H1 (cell line): Measurements from ENCODE around the gene DDX31. TPM values are rescaled to one million over a fixed set of nuclear protein-coding genes. Genes with fewer than 3 reads are reported as not detected.

Source experiments
- CTCF ChIA-PET: fragments of 300-600 bp; sonication (Branson Sonifier 250); formaldehyde crosslinking; loops from one replicate; lab custom pipeline; 2021; ENCODE audit not compliant: partially characterized antibody; lab: Charles Lee
- POLR2A ChIA-PET: fragments of 300-600 bp; sonication (Branson Sonifier 250); formaldehyde crosslinking; loops from one replicate; lab custom pipeline; 2021; ENCODE audit warnings: inconsistent platforms; ENCODE audit not compliant: partially characterized antibody; lab: Charles Lee
- DNase-seq, 2 experiments: peaks; one replicate each; pipeline versions ENCODE4 v3.0.0 to v3.0.0-alpha.2; 2010 to 2022; ENCODE audit warnings: low spot score in 2 of 2, low read depth in 1 of 2, mixed read lengths in 1 of 2
- FAIRE-seq: peaks from 2 replicates; lab custom pipeline; 2011; peaks lifted over from hg19 to GRCh38; lab: Jason Lieb, UNC
- H2AFZ ChIP-seq: 2 replicates; pipeline ENCODE4 v1.8.1; 2012; ENCODE audit warnings: low read length, inconsistent platforms
- H2AK5ac ChIP-seq: 2 replicates; pipeline ENCODE4 v1.6.1; 2013; ENCODE audit warnings: low read depth, low read length
- H2BK120ac ChIP-seq: replicated peaks from 2 replicates; pipeline ENCODE3; 2013; ENCODE audit warnings: low read depth, low read length, inconsistent platforms
- H2BK12ac ChIP-seq: 2 replicates; pipeline ENCODE4 v1.6.1; 2013; ENCODE audit warnings: low read depth, low read length
- H2BK15ac ChIP-seq: 2 replicates; pipeline ENCODE4 v1.6.1; 2013; ENCODE audit warnings: low read length
- H2BK20ac ChIP-seq: 2 replicates; pipeline ENCODE4 v1.6.1; 2013; ENCODE audit warnings: low read length
- H2BK5ac ChIP-seq: 2 replicates; pipeline ENCODE4 v1.6.1; 2013; ENCODE audit warnings: low read depth, low read length
- H3K14ac ChIP-seq: 2 replicates; pipeline ENCODE4 v1.6.1; 2013; ENCODE audit warnings: inconsistent platforms; ENCODE audit not compliant: insufficient read length
- H3K18ac ChIP-seq: 2 replicates; pipeline ENCODE4 v1.6.1; 2013; ENCODE audit warnings: low read length; ENCODE audit errors: extremely low read depth
- H3K23ac ChIP-seq: 2 replicates; pipeline ENCODE4 v1.6.1; 2013; ENCODE audit warnings: inconsistent platforms; ENCODE audit not compliant: insufficient read length
- H3K23me2 ChIP-seq: 2 replicates; pipeline ENCODE4 v1.6.1; 2013; ENCODE audit warnings: low read depth, low read length
- H3K27ac ChIP-seq: 2 replicates; pipeline ENCODE4 v1.6.1; 2011; ENCODE audit warnings: low read depth, low read length, inconsistent platforms
- H3K27me3 ChIP-seq, 4 experiments: replicated peaks in 1 of 4; 1 replicate in 1 of 4; 2 replicates in 3 of 4; pipeline versions ENCODE4 v1.6.1 to v1.8.1; 2011 to 2013; ENCODE audit warnings: low read length in 3 of 4, mild to moderate bottlenecking in 3 of 4, inconsistent platforms in 2 of 4, mixed read lengths in 2 of 4, moderate library complexity in 1 of 4; ENCODE audit not compliant: control insufficient read depth in 3 of 4, insufficient read depth in 3 of 4; ENCODE audit errors: extremely low read depth in 1 of 4
- H3K36me3 ChIP-seq, 4 experiments: 2 replicates each; pipeline versions ENCODE4 v1.6.1 to v1.8.1; 2011 to 2013; ENCODE audit warnings: mild to moderate bottlenecking in 4 of 4, low read length in 3 of 4, moderate library complexity in 2 of 4, control low read depth in 1 of 4, inconsistent platforms in 1 of 4; ENCODE audit not compliant: insufficient read depth in 4 of 4, control insufficient read depth in 2 of 4
- H3K4ac ChIP-seq: replicated peaks from 2 replicates; pipeline ENCODE3; 2013; ENCODE audit warnings: low read length, low read depth, mixed read lengths, inconsistent platforms; ENCODE audit not compliant: insufficient read length
- H3K4me1 ChIP-seq, 4 experiments: replicated peaks in 1 of 4; 1 replicate in 1 of 4; 2 replicates in 3 of 4; pipeline versions ENCODE4 v1.6.1 to v1.8.1; 2011 to 2013; ENCODE audit warnings: low read length in 3 of 4, inconsistent platforms in 2 of 4, mixed read lengths in 1 of 4; ENCODE audit not compliant: insufficient read depth in 4 of 4, control insufficient read depth in 3 of 4
- H3K4me2 ChIP-seq, 2 experiments: 2 replicates each; pipeline versions ENCODE4 v1.6.1 to v1.8.1; 2011 to 2013; ENCODE audit warnings: low read depth in 2 of 2, low read length in 2 of 2, control low read depth in 1 of 2, inconsistent platforms in 1 of 2, mild to moderate bottlenecking in 1 of 2; ENCODE audit not compliant: insufficient read depth in 1 of 2
- H3K4me3 ChIP-seq, 4 experiments: fragments of 200-600, 300-600 bp in 1 of 4; sonication (generic), shearing (Covaris generic), sonication (Bioruptor Twin) in 1 of 4; 2 replicates each; pipeline versions ENCODE4 v1.5.1 to v1.8.1; 2011 to 2016; ENCODE audit warnings: low read length in 4 of 4, low read depth in 3 of 4, control low read depth in 2 of 4, inconsistent platforms in 2 of 4, mild to moderate bottlenecking in 2 of 4, mixed read lengths in 1 of 4, moderate library complexity in 1 of 4; ENCODE audit not compliant: insufficient read depth in 2 of 4; ENCODE audit errors: extremely low read depth in 1 of 4
- H3K56ac ChIP-seq: replicated peaks from 2 replicates; pipeline ENCODE3; 2013; ENCODE audit warnings: low read depth, mild to moderate bottlenecking, mixed read lengths, low read length, inconsistent platforms; ENCODE audit not compliant: insufficient read length
- H3K79me1 ChIP-seq: 2 replicates; pipeline ENCODE4 v1.6.1; 2013; ENCODE audit warnings: low read depth, low read length, control low read depth
- H3K79me2 ChIP-seq, 2 experiments: 2 replicates each; pipeline versions ENCODE4 v1.6.1 to v1.8.1; 2012 to 2013; ENCODE audit warnings: low read length in 2 of 2, mild to moderate bottlenecking in 2 of 2, inconsistent platforms in 1 of 2; ENCODE audit not compliant: insufficient read depth in 2 of 2, control insufficient read depth in 1 of 2
- H3K9ac ChIP-seq, 4 experiments: replicated peaks in 1 of 4; 1 replicate in 1 of 4; 2 replicates in 3 of 4; pipeline versions ENCODE4 v1.6.1 to v1.8.1; 2011 to 2013; ENCODE audit warnings: low read depth in 3 of 4, low read length in 3 of 4, control low read depth in 2 of 4, mild to moderate bottlenecking in 2 of 4, moderate library complexity in 2 of 4, inconsistent platforms in 1 of 4; ENCODE audit errors: extremely low read depth in 1 of 4
- H3K9me3 ChIP-seq, 2 experiments: 2 replicates each; pipeline versions ENCODE4 v1.6.1 to v1.8.1; 2012 to 2013; ENCODE audit warnings: mild to moderate bottlenecking in 2 of 2, moderate library complexity in 2 of 2, control low read depth in 1 of 2, inconsistent platforms in 1 of 2, low read depth in 1 of 2, low read length in 1 of 2, mixed read lengths in 1 of 2; ENCODE audit not compliant: insufficient read depth in 2 of 2
- H4K20me1 ChIP-seq, 2 experiments: replicated peaks in 1 of 2; 2 replicates each; pipeline versions ENCODE3 to v1.8.1; 2011 to 2013; ENCODE audit warnings: inconsistent platforms in 2 of 2, low read length in 2 of 2, mild to moderate bottlenecking in 1 of 2; ENCODE audit not compliant: insufficient read depth in 2 of 2, control insufficient read depth in 1 of 2
- H4K5ac ChIP-seq: 2 replicates; pipeline ENCODE4 v1.6.1; 2013; ENCODE audit warnings: low read length, low read depth, mixed read lengths, inconsistent platforms; ENCODE audit not compliant: insufficient read length
- H4K8ac ChIP-seq: 2 replicates; pipeline ENCODE4 v1.8.0; 2013; ENCODE audit warnings: mild to moderate bottlenecking, moderate library complexity, low read length, inconsistent platforms; ENCODE audit not compliant: insufficient read depth; ENCODE audit errors: extremely low read depth
- H4K91ac ChIP-seq: replicated peaks from 2 replicates; pipeline ENCODE3; 2013; ENCODE audit warnings: low read length, mixed read lengths, inconsistent platforms; ENCODE audit not compliant: insufficient read length
- CREB1 ChIP-seq: IDR thresholded peaks from 2 replicates; pipeline ENCODE4 v1.6.1; 2012; ENCODE audit warnings: inconsistent platforms
- CTBP2 ChIP-seq: IDR thresholded peaks from 2 replicates; pipeline ENCODE4 v1.7.0; 2011; ENCODE audit warnings: borderline replicate concordance, mild to moderate bottlenecking, moderate library complexity, mixed read lengths, low read length; ENCODE audit not compliant: insufficient read depth, insufficient read length
- CTCF ChIP-seq, 3 experiments: IDR thresholded peaks; 1 replicate in 2 of 3; 2 replicates in 1 of 3; pipeline versions ENCODE4 v1.5.1 to v1.6.1; 2011; ENCODE audit warnings: low read length in 3 of 3, mild to moderate bottlenecking in 3 of 3, inconsistent platforms in 2 of 3, low read depth in 1 of 3, moderate library complexity in 1 of 3; ENCODE audit not compliant: insufficient read depth in 1 of 3; ENCODE audit errors: control extremely low read depth in 1 of 3
- GABPA ChIP-seq: IDR thresholded peaks from 2 replicates; pipeline ENCODE4 v1.6.1; 2011; ENCODE audit warnings: mild to moderate bottlenecking, low read length, moderate library complexity, borderline replicate concordance; ENCODE audit not compliant: insufficient read depth
- NRF1 ChIP-seq: IDR thresholded peaks from 2 replicates; pipeline ENCODE4 v1.6.1; 2011; ENCODE audit warnings: mild to moderate bottlenecking, low read depth, low read length, improper control_type of control experiment
- RNF2 ChIP-seq: fragments of 200-900, 300-1000 bp; sonication (generic); IDR thresholded peaks from 2 replicates; pipeline ENCODE4 v1.7.1; 2016; ENCODE audit warnings: borderline replicate concordance, low read depth, mild to moderate bottlenecking, antibody characterized with exemption, low read length; ENCODE audit not compliant: poor library complexity, severe bottlenecking; ENCODE audit errors: missing control alignments
- SP4 ChIP-seq: IDR thresholded peaks from 2 replicates; pipeline ENCODE4 v1.6.1; 2012; ENCODE audit warnings: low read length, inconsistent platforms
- USF2 ChIP-seq: IDR thresholded peaks from 2 replicates; pipeline ENCODE4 v1.6.1; 2011; ENCODE audit warnings: low read length, improper control_type of control experiment
- YY1 ChIP-seq: IDR thresholded peaks from 2 replicates; pipeline ENCODE4 v1.6.1; 2011; ENCODE audit warnings: low read depth, mild to moderate bottlenecking, low read length
- WGBS, 2 experiments: shearing (Covaris generic) in 1 of 2; methylation state at CpG; one replicate each; pipeline versions ENCODE4 v1.1.6 to v1.1.7; 2013 to 2015; ENCODE audit warnings: low lambda C conversion rate in 2 of 2, mixed read lengths in 2 of 2, inconsistent platforms in 1 of 2, low coverage in 1 of 2, missing lambda C conversion rate in 1 of 2; ENCODE audit not compliant: insufficient replicate concordance in 2 of 2, insufficient coverage in 1 of 2, insufficient read length in 1 of 2; ENCODE audit errors: extremely low coverage in 1 of 2, missing lambda C conversion rate in 1 of 2; 5-methylcytosine and 5-hydroxymethylcytosine counted together
- polyA plus RNA-seq, 7 experiments: library from polyadenylated mRNA; depleted of rRNA in 3 of 7; stranded (reverse) in 5 of 7; unstranded in 2 of 7; fragments of >200 nt in 5 of 7; fragments of 200-250 nt in 2 of 7; gene quantifications; 1 replicate in 5 of 7; 2 replicates in 1 of 7; 4 replicates in 1 of 7; pipeline versions ENCODE4 v1.2.1 to v1.2.3, GENCODE V29; 2011 to 2013; ENCODE audit warnings: missing spikeins in 2 of 7, mixed read lengths in 2 of 7
- total RNA-seq: library from RNA; stranded (reverse); fragmentation: NEBNext Ultra II Directional; extraction: Animal tissue kit (Norgen Biotek cat#: 25700); gene quantifications from 2 replicates; pipeline ENCODE4 v1.2.1, GENCODE V29; 2021

The DDX31 gene
- total and polyA plus RNA-seq, 2 of the 8 experiments (the other 6 are each of a cell fraction or from before 2014, with no cell fraction given) = 9.5 to 23.7 TPM

GRCh38 chr9:132708239-132708638, 38.5 kb upstream of the DDX31 start:
- CTCF ChIA-PET = interaction anchor here (0.6 to 3.4 kb wide), 4 partner anchors 13 to 396 kb away, joined by 3 to 13 read pairs (median 4); no protein-coding TSS in a partner anchor
- TF ChIP-seq NRF1 (no peak), CTBP2 (no peak), CTCF (IDR thresholded peaks at IDR 0.05; ENCODE audit: control extremely low read depth in 1 of 3, insufficient read depth in 1 of 3, low read depth in 1 of 3, low read length in 3 of 3) (no peak), SP4 (no peak), GABPA (no peak), YY1 (no peak), CREB1 (no peak), USF2 (no peak), RNF2 (no peak)

More at GRCh38 chr9:132708239-132708638, 38.5 kb upstream of the DDX31 start:
- H4K20me1 ChIP-seq = peaks cover 0 to 2% of the 10 kb centered on the region in 2 experiments
- H3K56ac ChIP-seq = no peak overlapping the region
- no peak overlapping the region for H4K5ac ChIP-seq
- no peaks in the 10 kb centered on the region for H3K4me1 ChIP-seq
- H3K9me3 ChIP-seq = peaks cover 4 to 9% of the 10 kb centered on the region in 2 experiments; a peak in 3 of 4 replicates
- no peak overlapping the region for H2AFZ ChIP-seq
- no peak overlapping the region for H3K14ac ChIP-seq
- H3K9ac ChIP-seq = no peak overlapping the region
- no peak overlapping the region for H2AK5ac ChIP-seq
- H3K23me2 ChIP-seq = no peaks in the 10 kb centered on the region
- H2BK120ac ChIP-seq = no peak overlapping the region
- H2BK20ac ChIP-seq = no peak overlapping the region
- H2BK5ac ChIP-seq = no peak overlapping the region
- no peak overlapping the region for H3K4me2 ChIP-seq
- DNase-seq = no peak
- no peak overlapping the region for H4K8ac ChIP-seq
- no peak overlapping the region for H3K27ac ChIP-seq
- no peak for FAIRE-seq
- H3K79me2 ChIP-seq = no peaks in the 10 kb centered on the region
- H3K27me3 ChIP-seq = no peaks in the 10 kb centered on the region
- H4K91ac ChIP-seq = no peak overlapping the region
- H3K4me3 ChIP-seq = no peak overlapping the region
- no peak overlapping the region for H3K4ac ChIP-seq
- H3K18ac ChIP-seq = no peak overlapping the region
- POLR2A ChIA-PET = interaction anchor here (0.9 kb wide), 1 partner anchor 17 kb away, joined by 4 read pairs; no protein-coding TSS in a partner anchor
- H3K36me3 ChIP-seq = no peaks in the 10 kb centered on the region
- H3K23ac ChIP-seq = no peak overlapping the region
- no peak overlapping the region for H2BK12ac ChIP-seq
- WGBS, 2 experiments = 85% methylated on average over 8 of the region's 8 CpGs; no CpG with 5 or more reads in 1 of the 2 experiments
- H3K79me1 ChIP-seq = no peaks in the 10 kb centered on the region
- no peak overlapping the region for H2BK15ac ChIP-seq
